HepG2 (cell line): ENCODE data around the gene HDHD3. TPM values are rescaled to one million over a fixed set of nuclear protein-coding genes. Genes with fewer than 3 reads are reported as not detected.
A peak's percentile ranks its signal among the peaks of the same experiment; 100 is the strongest.

ENCODE experiments used
- JUN ChIP-seq: sonication (generic); formaldehyde crosslinking; IDR thresholded peaks from 2 replicates; pipeline ENCODE4 v1.4.0; 2020; ENCODE audit warnings: mild to moderate bottlenecking, missing genetic modification reagents
- LCORL ChIP-seq, 2 experiments: fragments of 450-650 bp in 1 of 2; sonication (generic) in 1 of 2; formaldehyde crosslinking in 1 of 2; IDR thresholded peaks; 2 replicates each; pipeline versions ENCODE4 v1.5.0 to v1.6.1; 2017 to 2020; ENCODE audit warnings: antibody characterized with exemption in 1 of 2, missing genetic modification reagents in 1 of 2
- PHF8 ChIP-seq: sonication (generic); formaldehyde crosslinking; IDR thresholded peaks from 2 replicates; pipeline ENCODE4 v1.5.0; 2020; ENCODE audit warnings: missing genetic modification reagents
- RORA ChIP-seq: sonication (generic); formaldehyde crosslinking; IDR thresholded peaks from 2 replicates; pipeline ENCODE4 v1.5.0; 2020; ENCODE audit warnings: mild to moderate bottlenecking, missing genetic modification reagents, moderate library complexity
- SALL2 ChIP-seq: sonication (generic); formaldehyde crosslinking; IDR thresholded peaks from 2 replicates; pipeline ENCODE4 v1.8.1; 2023; ENCODE audit warnings: mild to moderate bottlenecking, missing genetic modification reagents, inconsistent platforms
- SNAPC5 ChIP-seq: sonication (generic); formaldehyde crosslinking; IDR thresholded peaks from 2 replicates; pipeline ENCODE4 v1.8.1; 2023; ENCODE audit warnings: mild to moderate bottlenecking, missing genetic modification reagents, borderline replicate concordance
- STAT5B ChIP-seq: sonication (generic); formaldehyde crosslinking; IDR thresholded peaks from 2 replicates; pipeline ENCODE4 v1.4.0; 2020; ENCODE audit warnings: missing genetic modification reagents
- SYNCRIP ChIP-seq: fragments of 200-400 bp; formaldehyde crosslinking; IDR thresholded peaks from 2 replicates; pipeline ENCODE4 v1.6.1; 2018; ENCODE audit warnings: mild to moderate bottlenecking, low read depth, low read length; ENCODE audit not compliant: insufficient read depth
- WIZ ChIP-seq: sonication (generic); formaldehyde crosslinking; IDR thresholded peaks from 2 replicates; pipeline ENCODE4 v1.5.1; 2020; ENCODE audit warnings: mild to moderate bottlenecking, missing genetic modification reagents
- ZNF143 ChIP-seq: sonication (generic); formaldehyde crosslinking; IDR thresholded peaks from 2 replicates; pipeline ENCODE4 v1.4.0; 2020; ENCODE audit warnings: missing genetic modification reagents
- ZNF572 ChIP-seq: sonication (generic); formaldehyde crosslinking; IDR thresholded peaks from 2 replicates; pipeline ENCODE4 v1.5.1; 2020; ENCODE audit warnings: mild to moderate bottlenecking, missing genetic modification reagents
- ZNF724P ChIP-seq: sonication (generic); formaldehyde crosslinking; IDR thresholded peaks from 2 replicates; pipeline ENCODE4 v1.8.0; 2022; ENCODE audit warnings: missing genetic modification reagents, borderline replicate concordance
- polyA plus RNA-seq, 8 experiments: library from polyadenylated mRNA; depleted of rRNA in 3 of 8; stranded (reverse) in 7 of 8; unstranded in 1 of 8; fragments of >200 nt; fragmentation: Illumina TruSeq in 4 of 8; extraction: Trizol in 4 of 8; gene quantifications; 2 replicates each; pipeline versions ENCODE4 v1.2.1 to v1.2.3, GENCODE V29; 2011 to 2016; ENCODE audit warnings: low read depth in 4 of 8, missing spikeins in 1 of 8, mixed read lengths in 1 of 8; ENCODE audit not compliant: insufficient read depth in 1 of 8
- total RNA-seq, 5 experiments: library from RNA; depleted of rRNA; stranded (reverse); fragments of >200 nt; fragmentation: Illumina TruSeq; extraction: Trizol; gene quantifications; 2 replicates each; pipeline ENCODE4 v1.2.3, GENCODE V29; 2016; ENCODE audit warnings: low read depth in 1 of 5
- TF ChIP-seq, protein P1 (sequence below): sonication (generic); formaldehyde crosslinking; IDR thresholded peaks from 2 replicates; pipeline ENCODE4 v1.4.0; 2020; ENCODE audit warnings: mild to moderate bottlenecking, missing genetic modification reagents
- TF ChIP-seq, protein P2 (sequence below): sonication (generic); formaldehyde crosslinking; IDR thresholded peaks from 2 replicates; pipeline ENCODE4 v1.9.0; 2022; ENCODE audit warnings: missing genetic modification reagents, mild to moderate bottlenecking, borderline replicate concordance
- TF ChIP-seq, protein P3 (sequence below), 2 experiments: IDR thresholded peaks; 2 replicates each; pipeline ENCODE4 v1.6.1; 2011 to 2012; ENCODE audit warnings: low read length in 2 of 2, borderline replicate concordance in 1 of 2, low read depth in 1 of 2, mild to moderate bottlenecking in 1 of 2, moderate library complexity in 1 of 2

Gene HDHD3
- total and polyA plus RNA-seq, 2 of the 13 experiments (the other 11 are each of a cell fraction or from before 2014, with no cell fraction given) = 23.1 to 38.5 TPM

- TF ChIP-seq, protein P1, sequence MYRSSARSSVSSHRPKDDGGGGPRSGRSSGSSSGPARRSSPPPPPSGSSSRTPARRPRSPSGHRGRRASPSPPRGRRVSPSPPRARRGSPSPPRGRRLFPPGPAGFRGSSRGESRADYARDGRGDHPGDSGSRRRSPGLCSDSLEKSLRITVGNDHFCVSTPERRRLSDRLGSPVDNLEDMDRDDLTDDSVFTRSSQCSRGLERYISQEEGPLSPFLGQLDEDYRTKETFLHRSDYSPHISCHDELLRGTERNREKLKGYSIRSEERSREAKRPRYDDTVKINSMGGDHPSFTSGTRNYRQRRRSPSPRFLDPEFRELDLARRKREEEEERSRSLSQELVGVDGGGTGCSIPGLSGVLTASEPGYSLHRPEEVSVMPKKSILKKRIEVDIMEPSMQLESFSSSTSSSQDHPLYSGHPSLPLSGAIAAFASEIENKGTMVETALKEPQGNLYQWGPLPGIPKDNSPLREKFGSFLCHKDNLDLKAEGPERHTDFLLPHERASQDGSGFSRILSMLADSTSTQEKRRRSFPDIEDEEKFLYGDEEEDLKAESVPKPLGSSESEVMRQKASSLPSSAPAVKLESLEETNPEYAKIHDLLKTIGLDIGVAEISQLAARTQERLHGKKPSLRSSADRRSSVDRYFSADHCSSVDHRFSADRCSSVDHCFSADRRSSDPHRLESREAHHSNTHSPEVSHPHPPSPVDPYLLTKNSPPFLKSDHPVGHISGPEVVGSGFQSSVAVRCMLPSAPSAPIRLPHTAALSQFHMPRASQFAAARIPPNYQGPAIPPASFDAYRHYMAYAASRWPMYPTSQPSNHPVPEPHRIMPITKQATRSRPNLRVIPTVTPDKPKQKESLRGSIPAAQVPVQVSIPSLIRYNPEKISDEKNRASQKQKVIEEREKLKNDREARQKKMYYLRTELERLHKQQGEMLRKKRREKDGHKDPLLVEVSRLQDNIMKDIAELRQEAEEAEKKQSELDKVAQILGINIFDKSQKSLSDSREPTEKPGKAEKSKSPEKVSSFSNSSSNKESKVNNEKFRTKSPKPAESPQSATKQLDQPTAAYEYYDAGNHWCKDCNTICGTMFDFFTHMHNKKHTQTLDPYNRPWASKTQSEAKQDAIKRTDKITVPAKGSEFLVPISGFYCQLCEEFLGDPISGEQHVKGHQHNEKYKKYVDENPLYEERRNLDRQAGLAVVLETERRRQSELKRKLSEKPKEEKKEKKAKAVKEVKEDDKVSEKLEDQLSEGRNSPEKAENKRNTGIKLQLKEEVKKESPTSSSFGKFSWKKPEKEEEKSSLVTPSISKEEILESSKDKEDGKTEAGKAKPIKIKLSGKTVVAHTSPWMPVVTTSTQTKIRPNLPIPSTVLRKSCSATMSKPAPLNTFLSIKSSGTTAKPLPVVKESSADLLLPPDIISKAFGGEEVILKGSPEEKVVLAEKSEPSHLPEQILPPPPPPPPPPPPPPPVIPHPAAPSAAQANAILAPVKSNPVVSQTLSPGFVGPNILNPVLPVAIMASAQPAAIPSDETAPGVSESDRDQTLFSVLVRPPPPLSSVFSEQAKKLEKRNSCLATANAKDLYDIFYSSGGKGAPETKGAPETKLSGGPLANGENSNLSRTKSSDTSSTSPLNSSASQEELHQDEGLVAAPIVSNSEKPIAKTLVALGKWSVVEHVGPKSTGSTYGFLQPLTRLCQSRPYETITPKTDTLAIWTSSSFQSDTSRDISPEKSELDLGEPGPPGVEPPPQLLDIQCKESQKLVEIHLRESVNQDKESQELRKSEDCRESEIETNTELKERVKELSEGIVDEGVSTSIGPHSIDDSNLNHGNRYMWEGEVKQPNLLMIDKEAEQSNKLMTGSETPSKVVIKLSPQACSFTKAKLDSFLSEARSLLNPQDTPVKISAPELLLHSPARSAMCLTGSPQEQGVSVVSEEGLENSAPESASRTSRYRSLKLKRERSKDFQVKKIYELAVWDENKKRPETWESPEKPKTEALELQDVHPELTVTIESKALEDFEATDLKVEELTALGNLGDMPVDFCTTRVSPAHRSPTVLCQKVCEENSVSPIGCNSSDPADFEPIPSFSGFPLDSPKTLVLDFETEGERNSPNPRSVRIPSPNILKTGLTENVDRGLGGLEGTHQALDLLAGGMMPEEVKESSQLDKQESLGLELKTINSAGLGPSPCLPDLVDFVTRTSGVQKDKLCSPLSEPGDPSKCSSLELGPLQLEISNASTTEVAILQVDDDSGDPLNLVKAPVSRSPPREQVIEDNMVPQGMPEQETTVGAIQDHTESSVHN (CRISPR knock-in tag) = peak; percentile 55; the same call in 1 of the 2 replicates
- TF ChIP-seq WIZ (CRISPR knock-in tag) (peak; percentile 79; the same call in 1 of the 2 replicates), ZNF724P (CRISPR knock-in tag) (peak; percentile 78), JUN (peak; percentile 50; the same call in 1 of the 2 replicates), SYNCRIP (no peak), RORA (CRISPR knock-in tag) (no peak), ZNF572 (CRISPR knock-in tag) (0 out of 2 replicates have a peak, but pooled peaks have one; percentile 75), STAT5B (CRISPR knock-in tag) (no peak), SNAPC5 (peak; percentile 87), PHF8 (CRISPR knock-in tag) (peak; percentile 89), ZNF143 (peak; percentile 96), LCORL (IDR thresholded peaks at IDR 0.05) (no peak), LCORL (CRISPR knock-in tag; IDR thresholded peaks at IDR 0.05) (peak; percentile 90), SALL2 (CRISPR knock-in tag) (peak; percentile 70; the same call in 1 of the 2 replicates)
- TF ChIP-seq, protein P2, sequence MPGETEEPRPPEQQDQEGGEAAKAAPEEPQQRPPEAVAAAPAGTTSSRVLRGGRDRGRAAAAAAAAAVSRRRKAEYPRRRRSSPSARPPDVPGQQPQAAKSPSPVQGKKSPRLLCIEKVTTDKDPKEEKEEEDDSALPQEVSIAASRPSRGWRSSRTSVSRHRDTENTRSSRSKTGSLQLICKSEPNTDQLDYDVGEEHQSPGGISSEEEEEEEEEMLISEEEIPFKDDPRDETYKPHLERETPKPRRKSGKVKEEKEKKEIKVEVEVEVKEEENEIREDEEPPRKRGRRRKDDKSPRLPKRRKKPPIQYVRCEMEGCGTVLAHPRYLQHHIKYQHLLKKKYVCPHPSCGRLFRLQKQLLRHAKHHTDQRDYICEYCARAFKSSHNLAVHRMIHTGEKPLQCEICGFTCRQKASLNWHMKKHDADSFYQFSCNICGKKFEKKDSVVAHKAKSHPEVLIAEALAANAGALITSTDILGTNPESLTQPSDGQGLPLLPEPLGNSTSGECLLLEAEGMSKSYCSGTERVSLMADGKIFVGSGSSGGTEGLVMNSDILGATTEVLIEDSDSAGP (CRISPR knock-in tag) = peak; percentile 95
- TF ChIP-seq, protein P3, sequence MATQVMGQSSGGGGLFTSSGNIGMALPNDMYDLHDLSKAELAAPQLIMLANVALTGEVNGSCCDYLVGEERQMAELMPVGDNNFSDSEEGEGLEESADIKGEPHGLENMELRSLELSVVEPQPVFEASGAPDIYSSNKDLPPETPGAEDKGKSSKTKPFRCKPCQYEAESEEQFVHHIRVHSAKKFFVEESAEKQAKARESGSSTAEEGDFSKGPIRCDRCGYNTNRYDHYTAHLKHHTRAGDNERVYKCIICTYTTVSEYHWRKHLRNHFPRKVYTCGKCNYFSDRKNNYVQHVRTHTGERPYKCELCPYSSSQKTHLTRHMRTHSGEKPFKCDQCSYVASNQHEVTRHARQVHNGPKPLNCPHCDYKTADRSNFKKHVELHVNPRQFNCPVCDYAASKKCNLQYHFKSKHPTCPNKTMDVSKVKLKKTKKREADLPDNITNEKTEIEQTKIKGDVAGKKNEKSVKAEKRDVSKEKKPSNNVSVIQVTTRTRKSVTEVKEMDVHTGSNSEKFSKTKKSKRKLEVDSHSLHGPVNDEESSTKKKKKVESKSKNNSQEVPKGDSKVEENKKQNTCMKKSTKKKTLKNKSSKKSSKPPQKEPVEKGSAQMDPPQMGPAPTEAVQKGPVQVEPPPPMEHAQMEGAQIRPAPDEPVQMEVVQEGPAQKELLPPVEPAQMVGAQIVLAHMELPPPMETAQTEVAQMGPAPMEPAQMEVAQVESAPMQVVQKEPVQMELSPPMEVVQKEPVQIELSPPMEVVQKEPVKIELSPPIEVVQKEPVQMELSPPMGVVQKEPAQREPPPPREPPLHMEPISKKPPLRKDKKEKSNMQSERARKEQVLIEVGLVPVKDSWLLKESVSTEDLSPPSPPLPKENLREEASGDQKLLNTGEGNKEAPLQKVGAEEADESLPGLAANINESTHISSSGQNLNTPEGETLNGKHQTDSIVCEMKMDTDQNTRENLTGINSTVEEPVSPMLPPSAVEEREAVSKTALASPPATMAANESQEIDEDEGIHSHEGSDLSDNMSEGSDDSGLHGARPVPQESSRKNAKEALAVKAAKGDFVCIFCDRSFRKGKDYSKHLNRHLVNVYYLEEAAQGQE (IDR thresholded peaks at IDR 0.05; ENCODE audit: borderline replicate concordance in 1 of 2, low read depth in 1 of 2, low read length in 2 of 2) = no peak
Measured at GRCh38 chr9:113410207-113410864, 33.5 kb upstream of the HDHD3 start, which contains the start of the genes C9orf43 and POLE3 (continued).
